HEK293 (cell line): ENCODE data around the gene ENOSF1.

Source experiments
- CTCF ChIA-PET: fragments of 350-600 bp; formaldehyde crosslinking; extraction: SDS; loops from one replicate; lab custom pipeline; 2021; ENCODE audit warnings: antibody characterized with exemption; lab: Yijun Ruan, JAX
- POLR2A ChIA-PET: fragments of 300-600 bp; formaldehyde crosslinking; extraction: SDS; loops from one replicate; lab custom pipeline; 2020; ENCODE audit warnings: antibody characterized with exemption, inconsistent platforms; lab: Yijun Ruan, JAX
- H3K27ac ChIP-seq: fragments of 200-500 bp; sonication (Bioruptor generic); 2 replicates; pipeline ENCODE4 v1.5.1; 2014; ENCODE audit warnings: low read depth, low read length, control low read depth, inconsistent platforms; ENCODE audit errors: extremely low read depth
- H3K36me3 ChIP-seq, 2 experiments: fragments of 200-500 bp in 1 of 2; sonication (Bioruptor generic) in 1 of 2; 1 replicate in 1 of 2; 2 replicates in 1 of 2; pipeline ENCODE4 v1.5.1; 2014 to 2017; ENCODE audit warnings: inconsistent platforms in 2 of 2, low read length in 2 of 2; ENCODE audit not compliant: control insufficient read depth in 2 of 2, insufficient read depth in 1 of 2
- H3K4me1 ChIP-seq: fragments of 200-500 bp; sonication (Bioruptor generic); 2 replicates; pipeline ENCODE4 v1.5.1; 2014; ENCODE audit warnings: mild to moderate bottlenecking, low read length, inconsistent platforms; ENCODE audit not compliant: control insufficient read depth, insufficient read depth
- H3K4me3 ChIP-seq: 2 replicates; pipeline ENCODE4 v1.5.1; 2011; ENCODE audit warnings: low read depth, mild to moderate bottlenecking, control low read depth, low read length, moderate library complexity
- H3K9me3 ChIP-seq: fragments of 200-500 bp; sonication (Bioruptor generic); 2 replicates; pipeline ENCODE4 v1.5.1; 2014; ENCODE audit warnings: low read depth, low read length, inconsistent platforms; ENCODE audit not compliant: control insufficient read depth, insufficient read depth
- INSM2 ChIP-seq: fragments of 450-650 bp; formaldehyde crosslinking; IDR thresholded peaks from 2 replicates; pipeline ENCODE4 v1.5.1; 2016; ENCODE audit warnings: missing biosample characterization, missing genetic modification characterization
- KLF1 ChIP-seq: fragments of 450-650 bp; formaldehyde crosslinking; IDR thresholded peaks from 2 replicates; pipeline ENCODE4 v1.5.1; 2016; ENCODE audit warnings: missing biosample characterization, missing genetic modification characterization
- KLF10 ChIP-seq: fragments of 450-650 bp; IDR thresholded peaks from 2 replicates; pipeline ENCODE4 v1.5.1; 2018; ENCODE audit warnings: missing biosample characterization, mild to moderate bottlenecking, missing genetic modification characterization
- OSR2 ChIP-seq: fragments of 450-650 bp; formaldehyde crosslinking; IDR thresholded peaks from 2 replicates; pipeline ENCODE4 v1.5.1; 2016; ENCODE audit warnings: missing biosample characterization, missing genetic modification characterization
- REST ChIP-seq: fragments of 450-650 bp; formaldehyde crosslinking; IDR thresholded peaks from 2 replicates; pipeline ENCODE4 v1.5.1; 2016; ENCODE audit warnings: missing biosample characterization, missing genetic modification characterization
- SCRT2 ChIP-seq: fragments of 450-650 bp; formaldehyde crosslinking; IDR thresholded peaks from 2 replicates; pipeline ENCODE4 v1.5.1; 2016; ENCODE audit warnings: missing biosample characterization, missing genetic modification characterization
- SP3 ChIP-seq: fragments of 450-650 bp; formaldehyde crosslinking; IDR thresholded peaks from 2 replicates; pipeline ENCODE4 v1.5.1; 2016; ENCODE audit warnings: missing biosample characterization, missing genetic modification characterization
- TRIM28 ChIP-seq: IDR thresholded peaks from 2 replicates; pipeline ENCODE4 v1.6.1; 2011; ENCODE audit warnings: low read length, control low read depth, borderline replicate concordance
- ZNF174 ChIP-seq: fragments of 450-650 bp; formaldehyde crosslinking; IDR thresholded peaks from 2 replicates; pipeline ENCODE4 v1.5.0; 2017; ENCODE audit warnings: missing biosample characterization, mild to moderate bottlenecking, missing genetic modification characterization
- ZNF175 ChIP-seq: fragments of 450-650 bp; formaldehyde crosslinking; IDR thresholded peaks from 2 replicates; pipeline ENCODE4 v1.5.1; 2016; ENCODE audit warnings: missing biosample characterization, missing genetic modification characterization
- ZNF221 ChIP-seq: fragments of 450-650 bp; formaldehyde crosslinking; IDR thresholded peaks from 2 replicates; pipeline ENCODE4 v1.5.1; 2017; ENCODE audit warnings: missing biosample characterization, missing genetic modification characterization, borderline replicate concordance
- ZNF24 ChIP-seq: fragments of 450-650 bp; formaldehyde crosslinking; IDR thresholded peaks from 2 replicates; pipeline ENCODE4 v1.5.1; 2016; ENCODE audit warnings: missing biosample characterization, missing genetic modification characterization
- ZNF302 ChIP-seq: fragments of 450-650 bp; formaldehyde crosslinking; IDR thresholded peaks from 2 replicates; pipeline ENCODE4 v1.5.1; 2016; ENCODE audit warnings: missing biosample characterization, missing genetic modification characterization, low read depth
- ZNF350 ChIP-seq: fragments of 450-650 bp; formaldehyde crosslinking; IDR thresholded peaks from 2 replicates; pipeline ENCODE4 v1.5.0; 2017; ENCODE audit warnings: missing biosample characterization, mild to moderate bottlenecking, missing genetic modification characterization
- ZNF354C ChIP-seq: fragments of 450-650 bp; formaldehyde crosslinking; IDR thresholded peaks from 2 replicates; pipeline ENCODE4 v1.5.1; 2016; ENCODE audit warnings: missing biosample characterization, missing genetic modification characterization, low read depth, borderline replicate concordance
- ZNF391 ChIP-seq: fragments of 450-650 bp; formaldehyde crosslinking; IDR thresholded peaks from 2 replicates; pipeline ENCODE4 v1.5.1; 2016; ENCODE audit warnings: low read depth, missing biosample characterization, missing genetic modification characterization, borderline replicate concordance
- ZNF404 ChIP-seq: fragments of 450-650 bp; formaldehyde crosslinking; IDR thresholded peaks from 2 replicates; pipeline ENCODE4 v1.5.1; 2017; ENCODE audit warnings: missing biosample characterization, missing genetic modification characterization
- ZNF423 ChIP-seq: fragments of 450-650 bp; formaldehyde crosslinking; IDR thresholded peaks from 2 replicates; pipeline ENCODE4 v1.5.1; 2016; ENCODE audit warnings: missing biosample characterization, missing genetic modification characterization
- ZNF558 ChIP-seq: fragments of 450-650 bp; formaldehyde crosslinking; IDR thresholded peaks from 2 replicates; pipeline ENCODE4 v1.5.1; 2016; ENCODE audit warnings: missing biosample characterization, missing genetic modification characterization
- ZNF629 ChIP-seq: fragments of 450-650 bp; formaldehyde crosslinking; IDR thresholded peaks from 2 replicates; pipeline ENCODE4 v1.5.1; 2017; ENCODE audit warnings: missing biosample characterization, missing genetic modification characterization
- ZNF677 ChIP-seq: fragments of 450-650 bp; IDR thresholded peaks from 2 replicates; pipeline ENCODE4 v1.5.0; 2018; ENCODE audit warnings: missing biosample characterization, mild to moderate bottlenecking, missing genetic modification characterization, moderate library complexity
- ZNF76 ChIP-seq: fragments of 450-650 bp; formaldehyde crosslinking; IDR thresholded peaks from 2 replicates; pipeline ENCODE4; 2016; ENCODE audit warnings: low read depth, missing biosample characterization, missing genetic modification characterization, borderline replicate concordance
- ZNF768 ChIP-seq: fragments of 450-650 bp; formaldehyde crosslinking; IDR thresholded peaks from 2 replicates; pipeline ENCODE4 v1.5.1; 2018; ENCODE audit warnings: missing biosample characterization, mild to moderate bottlenecking, missing genetic modification characterization
- ZSCAN16 ChIP-seq: fragments of 450-650 bp; formaldehyde crosslinking; IDR thresholded peaks from 2 replicates; pipeline ENCODE4 v1.5.1; 2016; ENCODE audit warnings: missing biosample characterization, missing genetic modification characterization
- ZSCAN23 ChIP-seq: fragments of 450-650 bp; formaldehyde crosslinking; IDR thresholded peaks from 2 replicates; pipeline ENCODE4 v1.5.1; 2016; ENCODE audit warnings: missing biosample characterization, missing genetic modification characterization

ENOSF1 gene

GRCh38 chr18:723541-724080, 11.2 kb upstream of the ENOSF1 start:
- CTCF ChIA-PET = interaction anchor here (1.0 to 1.5 kb wide), 4 partner anchors 18 to 116 kb away, joined by 3 to 4 read pairs (median 3); no protein-coding TSS in a partner anchor
- no peak overlapping the region for H3K27ac ChIP-seq
- H3K4me1 ChIP-seq = no peaks in the 10 kb centered on the region
- POLR2A ChIA-PET = no interaction called here
- H3K36me3 ChIP-seq = peaks cover 0 to 3% of the 10 kb centered on the region in 2 experiments; a peak in 1 of 3 replicates
- no peak overlapping the region for H3K4me3 ChIP-seq
- H3K9me3 ChIP-seq = no peaks in the 10 kb centered on the region
- TF ChIP-seq ZSCAN16 (tag by site-specific recombination) (no peak), REST (tag by site-specific recombination) (no peak), ZNF175 (no peak), SCRT2 (tag by site-specific recombination) (no peak), KLF1 (tag by site-specific recombination) (no peak), ZNF629 (no peak), ZNF677 (tag by site-specific recombination) (no peak), TRIM28 (no peak), INSM2 (tag by site-specific recombination) (no peak), ZNF76 (no peak), ZNF391 (tag by site-specific recombination) (no peak), OSR2 (tag by site-specific recombination) (no peak), ZNF558 (tag by site-specific recombination) (no peak), ZNF174 (no peak), ZNF423 (tag by site-specific recombination) (no peak), KLF10 (tag by site-specific recombination) (no peak), SP3 (no peak), ZNF24 (no peak), ZSCAN23 (tag by site-specific recombination) (no peak), ZNF404 (tag by site-specific recombination) (no peak)

GRCh38 chr18:717003-717402, 4.6 kb upstream of the ENOSF1 start:
- ChIA-PET POLR2A (no interaction called here), CTCF (interaction anchor here (1.0 to 2.0 kb wide), 2 partner anchors 96 to 114 kb away, joined by 4 to 17 read pairs; no protein-coding TSS in a partner anchor)
- Histone ChIP-seq H3K9me3 (no peaks in the 10 kb centered on the region), H3K4me1 (no peaks in the 10 kb centered on the region), H3K36me3 (no peaks in the 10 kb centered on the region), H3K4me3 (no peak overlapping the region), H3K27ac (no peak overlapping the region)
- TF ChIP-seq ZNF354C (tag by site-specific recombination) (no peak), ZNF302 (tag by site-specific recombination) (no peak), ZNF350 (tag by site-specific recombination) (no peak), ZNF768 (tag by site-specific recombination) (no peak), ZNF221 (tag by site-specific recombination) (no peak)
